ENCODE data around the gene TNFSF9.
"Not testable (repeated sequence)": the region's sequence is repeated elsewhere in the genome, so short reads cannot be mapped to it uniquely, and the experiment has no call there.

The TNFSF9 gene

GRCh38 chr19:6532244-6532999, 1.6 kb downstream of the TNFSF9 start:
- no peak for DNase-seq (ENCODE audit: low spot score)

- DNase-seq (ENCODE audit: low spot score), result no peak
These were observed 2.1 kb downstream of the TNFSF9 start for GRCh38 chr19:6533000-6533328.

- DNase-seq (ENCODE audit: low spot score), result no peak
These were observed 3.1 kb downstream of the TNFSF9 start for GRCh38 chr19:6533746-6534418.

GRCh38 chr19:6534451-6535093, 3.7 kb downstream of the TNFSF9 start:
- DNase-seq (ENCODE audit: low spot score), result no peak

GRCh38 chr19:6535558-6536137, 4.8 kb downstream of the TNFSF9 start:
- no peak for DNase-seq (ENCODE audit: low spot score)

GRCh38 chr19:6539514-6539913, 8.7 kb downstream of the TNFSF9 start:
- no peak for DNase-seq (ENCODE audit: low spot score)

GRCh38 chr19:6540918-6541689, 10.3 kb downstream of the TNFSF9 start:
- DNase-seq (ENCODE audit: low spot score), result no peak

GRCh38 chr19:6543866-6544347, 13.1 kb downstream of the TNFSF9 start:
- no peak for DNase-seq (ENCODE audit: low spot score)

GRCh38 chr19:6550679-6551078, 19.9 kb downstream of the TNFSF9 start:
- DNase-seq (ENCODE audit: low spot score), result not testable (repeated sequence)

- no peak for DNase-seq (ENCODE audit: low spot score)
These were observed 20.3 kb downstream of the TNFSF9 start for GRCh38 chr19:6551091-6551490.

- peak; percentile 63 for DNase-seq (ENCODE audit: low spot score)
These were observed 21.0 kb downstream of the TNFSF9 start for GRCh38 chr19:6551607-6552450.

GRCh38 chr19:6556043-6556449, 25.2 kb downstream of the TNFSF9 start:
- no peak for DNase-seq (ENCODE audit: low spot score)

GRCh38 chr19:6556480-6557195, 25.8 kb downstream of the TNFSF9 start:
- peak; percentile 50 for DNase-seq (ENCODE audit: low spot score)

- DNase-seq (ENCODE audit: low spot score), result not testable (repeated sequence)
These were observed 31.6 kb downstream of the TNFSF9 start for GRCh38 chr19:6562437-6562836.

GRCh38 chr19:6564393-6564792, 33.6 kb downstream of the TNFSF9 start:
- no peak for DNase-seq (ENCODE audit: low spot score)

GRCh38 chr19:6566727-6567126, 35.9 kb downstream of the TNFSF9 start:
- DNase-seq (ENCODE audit: low spot score), result not testable (repeated sequence)

GRCh38 chr19:6568010-6568526, 37.2 kb downstream of the TNFSF9 start:
- no peak for DNase-seq (ENCODE audit: low spot score)

GRCh38 chr19:6568816-6569215, 38.0 kb downstream of the TNFSF9 start:
- DNase-seq (ENCODE audit: low spot score), result no peak

- no peak for DNase-seq (ENCODE audit: low spot score)
These were observed 39.9 kb downstream of the TNFSF9 start for GRCh38 chr19:6570764-6571163.

GRCh38 chr19:6571167-6571566, 40.3 kb downstream of the TNFSF9 start:
- DNase-seq (ENCODE audit: low spot score), result no peak

Measured in AG20443 (cell line).